K562 (cell line): ENCODE data around the gene FBXO46. TPM values are rescaled to one million over a fixed set of nuclear protein-coding genes. Genes with fewer than 3 reads are reported as not detected.

ENCODE experiments used
- ATF4 ChIP-seq: fragments of 450-650 bp; formaldehyde crosslinking; IDR thresholded peaks from 2 replicates; pipeline ENCODE4 v1.4.0; 2022; ENCODE audit warnings: mild to moderate bottlenecking, moderate library complexity
- ATF7 ChIP-seq: fragments of 450-650 bp; IDR thresholded peaks from 2 replicates; pipeline ENCODE4 v1.7.1; 2014; ENCODE audit warnings: mild to moderate bottlenecking, moderate library complexity
- CBFA2T3 ChIP-seq: fragments of 450-650 bp; IDR thresholded peaks from 2 replicates; pipeline ENCODE4 v1.6.1; 2017
- CHAMP1 ChIP-seq: fragments of 450-650 bp; IDR thresholded peaks from 2 replicates; pipeline ENCODE4 v1.6.1; 2016; ENCODE audit warnings: mild to moderate bottlenecking
- CHCHD3 ChIP-seq: fragments of 250-450 bp; sonication (Bioruptor Pico); IDR thresholded peaks from 2 replicates; pipeline ENCODE4 v2.1.2; 2022; ENCODE audit warnings: mild to moderate bottlenecking
- CTBP1 ChIP-seq: fragments of 450-650 bp; IDR thresholded peaks from 2 replicates; pipeline ENCODE4 v1.6.1; 2016; ENCODE audit warnings: borderline replicate concordance
- E2F3 ChIP-seq: fragments of 250-450 bp; sonication (Bioruptor Pico); IDR thresholded peaks from 2 replicates; pipeline ENCODE4 v1.4.0; 2020; ENCODE audit warnings: mild to moderate bottlenecking
- ESRRB ChIP-seq: fragments of 250-450 bp; sonication (Bioruptor Pico); IDR thresholded peaks from 2 replicates; pipeline ENCODE4 v1.5.0; 2020; ENCODE audit warnings: mild to moderate bottlenecking, moderate library complexity, borderline replicate concordance
- HDAC3 ChIP-seq: fragments of 450-650 bp; IDR thresholded peaks from 2 replicates; pipeline ENCODE4 v1.6.1; 2018; ENCODE audit warnings: borderline replicate concordance, mild to moderate bottlenecking, moderate library complexity; ENCODE audit not compliant: partially characterized antibody
- HES1 ChIP-seq: fragments of 450-650 bp; IDR thresholded peaks from 2 replicates; pipeline ENCODE4 v1.6.1; 2016; ENCODE audit warnings: low read depth, mild to moderate bottlenecking, moderate library complexity
- MLX ChIP-seq, 2 experiments: fragments of 450-650 bp in 1 of 2; sonication (generic) in 1 of 2; formaldehyde crosslinking; conservative IDR thresholded peaks; 2 replicates each; pipeline versions ENCODE4 v1.4.0 to v1.8.1; 2020 to 2022; ENCODE audit warnings: mild to moderate bottlenecking in 1 of 2, missing genetic modification reagents in 1 of 2
- MXI1 ChIP-seq: IDR thresholded peaks from 2 replicates; pipeline ENCODE4 v1.6.1; 2011; ENCODE audit warnings: low read depth, mild to moderate bottlenecking, improper control_type of control experiment, low read length
- NONO ChIP-seq, 2 experiments: fragments of 200-400 bp in 1 of 2; fragments of 450-650 bp in 1 of 2; formaldehyde crosslinking in 1 of 2; IDR thresholded peaks; 2 replicates each; pipeline ENCODE4 v1.6.1; 2017; ENCODE audit warnings: low read depth in 2 of 2, mild to moderate bottlenecking in 2 of 2, moderate library complexity in 2 of 2, low read length in 1 of 2
- RBM25 ChIP-seq: fragments of 200-400 bp; formaldehyde crosslinking; IDR thresholded peaks from 2 replicates; pipeline ENCODE4 v1.6.1; 2018; ENCODE audit warnings: low read length, low read depth, moderate library complexity; ENCODE audit not compliant: severe bottlenecking
- SP2 ChIP-seq: IDR thresholded peaks from 2 replicates; pipeline ENCODE4 v1.6.1; 2011; ENCODE audit warnings: mild to moderate bottlenecking, low read depth, low read length, moderate library complexity; ENCODE audit not compliant: poor library complexity, severe bottlenecking; ENCODE audit errors: extremely low read depth
- ZBTB1 ChIP-seq: sonication (generic); formaldehyde crosslinking; IDR thresholded peaks from 2 replicates; pipeline ENCODE4 v1.8.1; 2023; ENCODE audit warnings: missing genetic modification reagents, low read depth, mild to moderate bottlenecking, borderline replicate concordance
- ZBTB26 ChIP-seq: fragments of 450-650 bp; formaldehyde crosslinking; IDR thresholded peaks from 2 replicates; pipeline ENCODE4 v1.4.0; 2022; ENCODE audit warnings: missing genetic modification characterization
- ZNF263 ChIP-seq: sonication (generic); formaldehyde crosslinking; IDR thresholded peaks from 2 replicates; pipeline ENCODE4 v1.8.0; 2022; ENCODE audit warnings: mild to moderate bottlenecking, missing genetic modification reagents, borderline replicate concordance
- ZNF431 ChIP-seq: sonication (generic); formaldehyde crosslinking; IDR thresholded peaks from 2 replicates; pipeline ENCODE4 v1.8.0; 2022; ENCODE audit warnings: mild to moderate bottlenecking, missing genetic modification reagents
- ZNF76 ChIP-seq: fragments of 250-450 bp; sonication (Bioruptor Pico); IDR thresholded peaks from 2 replicates; pipeline ENCODE4 v1.4.0; 2020; ENCODE audit warnings: mild to moderate bottlenecking, moderate library complexity, borderline replicate concordance
- polyA plus RNA-seq, 8 experiments: library from polyadenylated mRNA; depleted of rRNA in 4 of 8; stranded (reverse) in 5 of 8; unstranded in 3 of 8; fragments of >200 nt; fragmentation: Nextera tagmentation in 2 of 8; fragmentation: Illumina TruSeq in 1 of 8; extraction: Ambion mirVana in 2 of 8; extraction: Trizol in 1 of 8; gene quantifications; 2 replicates each; pipeline versions ENCODE4 v1.2.1 to v1.2.3, GENCODE V29; 2011 to 2014; ENCODE audit warnings: inconsistent platforms in 1 of 8, missing spikeins in 1 of 8
- total RNA-seq, 7 experiments: library from RNA; depleted of rRNA in 6 of 7; stranded (reverse); fragments of >200 nt in 6 of 7; fragmentation: Illumina TruSeq in 2 of 7; extraction: Trizol in 2 of 7; gene quantifications; 2 replicates each; pipeline versions ENCODE4 v1.2.1 to v1.2.3, GENCODE V29; 2011 to 2021; ENCODE audit warnings: low replicate concordance in 1 of 7

FBXO46 gene
- total and polyA plus RNA-seq, 9 of the 15 experiments (the other 6 are each of a cell fraction or from before 2014, with no cell fraction given): 1.5 to 36.1 (median 7.3) TPM

- no peak for TF ChIP-seq CHAMP1
- TF ChIP-seq CTBP1: peak; percentile 94
- TF ChIP-seq ZBTB1 (CRISPR knock-in tag): peak; percentile 68; the same call in 1 of the 2 replicates
- peak; percentile 23; the same call in 1 of the 2 replicates for TF ChIP-seq ZNF431 (CRISPR knock-in tag)
- TF ChIP-seq ESRRB (CRISPR knock-in tag): no peak
- TF ChIP-seq MLX (CRISPR knock-in tag; conservative IDR thresholded peaks at IDR 0.05): no peak
- TF ChIP-seq ATF4 (CRISPR knock-in tag): peak; percentile 64; the same call in 1 of the 2 replicates
- peak; percentile 75; the same call in 1 of the 2 replicates for TF ChIP-seq MXI1
- peak; percentile 26; the same call in 1 of the 2 replicates for TF ChIP-seq ZNF263 (CRISPR knock-in tag)
- peak; percentile 81 for TF ChIP-seq ATF7
- 0 out of 2 replicates have a peak, but pooled peaks have one; percentile 72 for TF ChIP-seq ZBTB26
- TF ChIP-seq HES1: peak; percentile 50; the same call in 1 of the 2 replicates
- TF ChIP-seq CBFA2T3: 0 out of 2 replicates have a peak, but pooled peaks have one; percentile 5
- peak; percentile 68; the same call in 1 of the 2 replicates for TF ChIP-seq E2F3 (CRISPR knock-in tag)
- peak in 1 of 2 experiments; percentile 90; a peak in 2 of 4 replicates for TF ChIP-seq NONO (IDR thresholded peaks at IDR 0.05; ENCODE audit: low read depth in 2 of 2, low read length in 1 of 2)
- no peak for TF ChIP-seq CHCHD3
- peak; percentile 25; the same call in 1 of the 2 replicates for TF ChIP-seq ZNF76 (CRISPR knock-in tag)
- TF ChIP-seq HDAC3: no peak
- peak; percentile 50 for TF ChIP-seq SP2
- peak; percentile 74 for TF ChIP-seq RBM25
Observed at GRCh38 chr19:45770192-45771101, 39.8 kb upstream of the FBXO46 start (continued).
